Natural killer cell (primary cell): ENCODE measurements around the gene BUD31. TPM values are rescaled to one million over a fixed set of nuclear protein-coding genes. Genes with fewer than 3 reads are reported as not detected.

Source experiments
- ATAC-seq, 3 donors: fragments of 150-1000 bp in 2 of 3; fragments of 200-7000 bp in 1 of 3; cut with Tn5 transposase; 1 replicate in 1 of 3; 2 replicates in 2 of 3; pipeline ENCODE4 v1.10.0; 2021; ENCODE audit warnings: mild to moderate bottlenecking in 2 of 3, moderate library complexity in 2 of 3
- DNase-seq, 2 donors: peaks; one replicate each; pipeline versions ENCODE4 v3.0.0 to v3.0.0-alpha.2; 2013 to 2021; ENCODE audit warnings: mixed read lengths in 1 of 2
- H3K27ac ChIP-seq: one replicate; pipeline ENCODE4 v1.5.1; 2013; ENCODE audit warnings: mild to moderate bottlenecking, low read length
- H3K27me3 ChIP-seq: one replicate; pipeline ENCODE4 v1.6.1; 2013; ENCODE audit warnings: low read length; ENCODE audit not compliant: control insufficient read depth, insufficient read depth
- H3K36me3 ChIP-seq: one replicate; pipeline ENCODE4 v1.6.1; 2013; ENCODE audit warnings: low read length; ENCODE audit not compliant: control insufficient read depth, insufficient read depth
- H3K4me1 ChIP-seq: one replicate; pipeline ENCODE4 v1.6.1; 2013; ENCODE audit warnings: low read length; ENCODE audit not compliant: control insufficient read depth, insufficient read depth
- H3K4me3 ChIP-seq: one replicate; pipeline ENCODE4 v1.5.1; 2013; ENCODE audit warnings: low read length
- H3K9me3 ChIP-seq: one replicate; pipeline ENCODE4 v1.6.1; 2013; ENCODE audit warnings: low read length; ENCODE audit not compliant: control insufficient read depth, insufficient read depth
- H3K27ac Mint-ChIP-seq, 2 donors: one replicate each; pipeline ENCODE4 v1.8.0; 2022; ENCODE audit warnings: mild to moderate bottlenecking in 2 of 2, mixed read lengths in 2 of 2, moderate library complexity in 1 of 2
- H3K27me3 Mint-ChIP-seq, 2 donors: one replicate each; pipeline ENCODE4 v1.8.0; 2022; ENCODE audit warnings: low read depth in 2 of 2, mixed read lengths in 2 of 2
- H3K36me3 Mint-ChIP-seq: one replicate; pipeline ENCODE4 v1.8.0; 2022; ENCODE audit warnings: mixed read lengths
- H3K4me1 Mint-ChIP-seq, 2 donors: one replicate each; pipeline ENCODE4 v1.8.0; 2022; ENCODE audit warnings: mixed read lengths in 2 of 2
- H3K4me3 Mint-ChIP-seq: one replicate; pipeline ENCODE4 v1.8.0; 2022; ENCODE audit warnings: mild to moderate bottlenecking, moderate library complexity, mixed read lengths
- H3K9me3 Mint-ChIP-seq, 2 donors: one replicate each; pipeline ENCODE4 v1.8.0; 2022; ENCODE audit warnings: mixed read lengths in 2 of 2
- WGBS: methylation state at CpG from one replicate; pipeline ENCODE4 v1.1.7; 2013; ENCODE audit warnings: missing lambda C conversion rate; ENCODE audit not compliant: insufficient coverage; 5-methylcytosine and 5-hydroxymethylcytosine counted together
- intact Hi-C: fragments of 100-400 bp; cut with micrococcal nuclease; formaldehyde crosslinking; loops from one replicate; pipeline ENCODE4 v1.14.2; 2022
- total RNA-seq, 4 donors: library from RNA; stranded (reverse); fragments of 120-200 nt in 1 of 4; gene quantifications; one replicate each; pipeline versions ENCODE4 v1.2.3 to v1.2.4, GENCODE V29; 2013 to 2022
- TF ChIP-seq, protein P1 (sequence below): fragments of 200-600 bp; IDR thresholded peaks from one replicate; pipeline ENCODE4 v1.8.0; 2022; ENCODE audit warnings: antibody characterized with exemption

BUD31 gene
- total RNA-seq, 3 donors from 2014 or later (not counting 1 experiment from before 2014, with no cell fraction given), result 145 to 190 (median 187) TPM

DNA sequence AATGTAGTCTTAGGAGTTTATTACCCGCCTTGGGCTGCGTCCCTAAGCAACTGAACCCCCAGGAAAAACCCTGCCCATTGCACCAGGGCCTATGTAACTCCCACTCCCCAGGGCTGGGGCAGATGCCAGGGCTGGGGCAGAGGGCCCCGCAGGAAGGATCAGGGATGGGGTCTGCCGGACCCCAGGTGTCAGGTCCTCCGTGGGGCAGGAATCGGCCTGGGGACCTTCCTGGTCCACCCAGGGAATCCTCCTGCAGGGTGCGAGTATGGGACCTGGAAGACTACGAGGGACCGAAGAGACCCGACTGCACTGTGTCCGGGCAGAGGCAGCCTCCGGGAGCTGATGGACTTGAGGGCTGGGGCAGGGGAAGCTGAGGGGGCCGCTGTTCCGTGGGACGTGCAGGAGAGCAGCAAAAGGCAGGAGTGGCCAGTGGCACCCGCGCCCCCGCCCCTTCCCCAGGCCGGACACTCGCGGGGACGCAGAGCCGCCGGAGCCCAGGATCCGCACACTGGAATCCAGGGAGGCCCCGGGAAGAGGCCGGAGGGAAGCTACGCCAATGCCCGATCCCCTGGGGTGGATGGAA lies 59.7 kb downstream of the BUD31 start:
- no peak overlapping the region for H3K4me3 ChIP-seq
- intact Hi-C loops, result no loop called here
- H3K4me1 ChIP-seq, result peaks cover 29% of the 10 kb centered on the region
- no peak for DNase-seq
- Mint-ChIP-seq H3K4me3 (no peak overlapping the region), H3K4me1 (peaks cover 36 to 37% of the 10 kb centered on the region in 2 donors), H3K27ac (no peak overlapping the region), H3K36me3 (no peaks in the 10 kb centered on the region), H3K27me3 (no peaks in the 10 kb centered on the region), H3K9me3 (no peaks in the 10 kb centered on the region)
- TF ChIP-seq, protein P1, sequence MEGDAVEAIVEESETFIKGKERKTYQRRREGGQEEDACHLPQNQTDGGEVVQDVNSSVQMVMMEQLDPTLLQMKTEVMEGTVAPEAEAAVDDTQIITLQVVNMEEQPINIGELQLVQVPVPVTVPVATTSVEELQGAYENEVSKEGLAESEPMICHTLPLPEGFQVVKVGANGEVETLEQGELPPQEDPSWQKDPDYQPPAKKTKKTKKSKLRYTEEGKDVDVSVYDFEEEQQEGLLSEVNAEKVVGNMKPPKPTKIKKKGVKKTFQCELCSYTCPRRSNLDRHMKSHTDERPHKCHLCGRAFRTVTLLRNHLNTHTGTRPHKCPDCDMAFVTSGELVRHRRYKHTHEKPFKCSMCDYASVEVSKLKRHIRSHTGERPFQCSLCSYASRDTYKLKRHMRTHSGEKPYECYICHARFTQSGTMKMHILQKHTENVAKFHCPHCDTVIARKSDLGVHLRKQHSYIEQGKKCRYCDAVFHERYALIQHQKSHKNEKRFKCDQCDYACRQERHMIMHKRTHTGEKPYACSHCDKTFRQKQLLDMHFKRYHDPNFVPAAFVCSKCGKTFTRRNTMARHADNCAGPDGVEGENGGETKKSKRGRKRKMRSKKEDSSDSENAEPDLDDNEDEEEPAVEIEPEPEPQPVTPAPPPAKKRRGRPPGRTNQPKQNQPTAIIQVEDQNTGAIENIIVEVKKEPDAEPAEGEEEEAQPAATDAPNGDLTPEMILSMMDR, result no peak
- no peaks in the 10 kb centered on the region for H3K9me3 ChIP-seq
- H3K36me3 ChIP-seq, result peaks cover 5% of the 10 kb centered on the region
- ATAC-seq, result no peak
- 93% methylated on average over 29 of the region's 29 CpGs for WGBS
- no peaks in the 10 kb centered on the region for H3K27me3 ChIP-seq
- no peak overlapping the region for H3K27ac ChIP-seq

Other genes with a start within 250 kb of the BUD31 start
- not detected for gene KPNA7, start 200.9 kb upstream of the BUD31 start, total RNA-seq
- not detected for gene MYH16, start 136.1 kb upstream of the BUD31 start, total RNA-seq
- 10 to 100 TPM; 38.1 to 48.1 (median 47.9) TPM for gene ARPC1A, start 83.1 kb upstream of the BUD31 start, total RNA-seq
- gene ARPC1B, start 34.2 kb upstream of the BUD31 start, total RNA-seq, result 100 to 1,000 TPM; 161 to 184 (median 179) TPM
- 10 to 100 TPM; 55.3 to 60.6 (median 59.3) TPM for gene PDAP1, start 372 bp upstream of the BUD31 start, total RNA-seq
- gene PTCD1, start 29.8 kb downstream of the BUD31 start, total RNA-seq, result 1 to 10 TPM; 5.3 to 6.6 (median 6.4) TPM
- 10 to 100 TPM; 54.0 to 61.6 (median 54.8) TPM for gene CPSF4, start 30.0 kb downstream of the BUD31 start, total RNA-seq
- gene ATP5MF, start 57.2 kb downstream of the BUD31 start, total RNA-seq, result 100 to 1,000 TPM in 2 of 3 donors, 10 to 100 TPM in 1; 90.8 to 123 (median 111) TPM
- gene ZNF789, start 63.9 kb downstream of the BUD31 start, total RNA-seq, result 10 to 100 TPM; 16.7 to 18.6 (median 16.8) TPM
- gene ZNF394, start 91.3 kb downstream of the BUD31 start, total RNA-seq, result 100 to 1,000 TPM; 188 to 237 (median 215) TPM
- 1 to 10 TPM; 6.8 to 9.7 (median 7.4) TPM for gene ZKSCAN5, start 95.7 kb downstream of the BUD31 start, total RNA-seq
- 1 to 10 TPM; 2.3 to 3.1 (median 2.6) TPM for gene FAM200A, start 143.1 kb downstream of the BUD31 start, total RNA-seq
- 100 to 1,000 TPM; 171 to 214 (median 196) TPM for gene ZNF655, start 149.7 kb downstream of the BUD31 start, total RNA-seq
- 1 to 10 TPM; 1.4 to 2.5 (median 2.0) TPM for gene TMEM225B, start 189.3 kb downstream of the BUD31 start, total RNA-seq
- gene ZSCAN25, start 208.0 kb downstream of the BUD31 start, total RNA-seq, result 10 to 100 TPM; 24.4 to 37.4 (median 27.8) TPM